GM19025 (cell line): ENCODE data around the gene DNHD1.

Experiments
- ATAC-seq: cut with Tn5 transposase; IDR thresholded peaks from one replicate; pipeline ENCODE4 v1.9.1; 2021; ENCODE audit warnings: mild to moderate bottlenecking, low read depth, moderate library complexity; ENCODE audit not compliant: unreplicated experiment

Gene DNHD1

GRCh38 chr11:6530848-6531247, 33.8 kb downstream of the DNHD1 start:
- ATAC-seq, result no peak

- ATAC-seq, result no peak
These were observed 34.2 kb downstream of the DNHD1 start for GRCh38 chr11:6531267-6531752.

- no peak for ATAC-seq
These were observed 41.4 kb downstream of the DNHD1 start for GRCh38 chr11:6538456-6538855.

GRCh38 chr11:6538945-6539344, 41.9 kb downstream of the DNHD1 start:
- no peak for ATAC-seq

GRCh38 chr11:6539748-6540268, 42.7 kb downstream of the DNHD1 start:
- ATAC-seq, result no peak

- ATAC-seq, result no peak
These were observed 44.3 kb downstream of the DNHD1 start for GRCh38 chr11:6541356-6541755.

- no peak for ATAC-seq
These were observed 45.6 kb downstream of the DNHD1 start for GRCh38 chr11:6542727-6543126.

GRCh38 chr11:6544921-6545850, 48.1 kb downstream of the DNHD1 start:
- no peak for ATAC-seq

GRCh38 chr11:6545917-6546605, 49.0 kb downstream of the DNHD1 start:
- no peak for ATAC-seq

GRCh38 chr11:6546735-6547134, 49.7 kb downstream of the DNHD1 start:
- no peak for ATAC-seq

- ATAC-seq, result no peak
These were observed 50.1 kb downstream of the DNHD1 start for GRCh38 chr11:6547177-6547576.

GRCh38 chr11:6548121-6548520, 51.0 kb downstream of the DNHD1 start:
- no peak for ATAC-seq

GRCh38 chr11:6548641-6549040, 51.6 kb downstream of the DNHD1 start:
- no peak for ATAC-seq

GRCh38 chr11:6553634-6554033, 56.6 kb downstream of the DNHD1 start:
- ATAC-seq, result no peak

GRCh38 chr11:6554828-6555706, 58.0 kb downstream of the DNHD1 start:
- no peak for ATAC-seq

- ATAC-seq, result no peak
These were observed 59.3 kb downstream of the DNHD1 start for GRCh38 chr11:6556139-6556949.

GRCh38 chr11:6557063-6557462, 60.0 kb downstream of the DNHD1 start:
- no peak for ATAC-seq

- ATAC-seq, result no peak
These were observed 60.9 kb downstream of the DNHD1 start for GRCh38 chr11:6557761-6558674.

GRCh38 chr11:6559369-6559768, 62.3 kb downstream of the DNHD1 start:
- ATAC-seq, result no peak
